Mucosa of gallbladder (tissue), 1 donor: ENCODE measurements around the gene TCF7L1. TPM values are rescaled to one million over a fixed set of nuclear protein-coding genes. Genes with fewer than 3 reads are reported as not detected.

Experiments
- DNase-seq: peaks from one replicate; pipeline ENCODE4 v3.0.0-alpha.2; 2020; ENCODE audit warnings: low spot score
- total RNA-seq: library from RNA; stranded (reverse); gene quantifications from one replicate; pipeline ENCODE4 v1.2.1, GENCODE V29; 2021
- donor health status: DM: no; HTN: no; CAD: no.

TCF7L1 gene
- total RNA-seq, 1 donor from 2014 or later: 7.6 TPM

DNA sequence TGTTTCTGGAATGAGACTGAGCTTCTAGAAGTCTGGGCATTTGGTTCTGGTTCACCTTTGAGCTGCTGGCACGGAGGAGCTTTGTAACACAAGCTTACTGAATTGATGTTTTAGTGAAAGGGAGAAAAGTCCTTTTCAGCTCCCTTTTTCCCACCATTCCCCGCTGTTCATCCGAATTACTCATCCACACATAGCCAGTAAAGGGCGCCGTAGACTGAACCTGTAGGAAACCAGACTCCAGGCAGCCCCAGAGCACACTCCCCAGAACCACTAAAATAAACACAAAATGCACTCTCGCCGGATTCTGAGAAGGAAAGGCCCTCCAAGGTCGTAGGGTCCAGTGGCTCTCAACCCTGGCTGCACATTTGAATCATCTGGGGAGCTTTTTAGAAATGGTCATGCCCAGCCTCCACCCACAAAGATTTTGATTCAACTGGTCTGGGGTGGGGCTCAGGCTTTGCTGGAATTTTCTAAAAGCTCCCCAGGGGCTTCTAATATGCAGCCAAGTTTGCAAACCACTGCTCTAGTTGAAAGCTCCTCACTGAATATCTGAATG lies 29.6 kb downstream of the TCF7L1 start:
- no peak for DNase-seq

DNA sequence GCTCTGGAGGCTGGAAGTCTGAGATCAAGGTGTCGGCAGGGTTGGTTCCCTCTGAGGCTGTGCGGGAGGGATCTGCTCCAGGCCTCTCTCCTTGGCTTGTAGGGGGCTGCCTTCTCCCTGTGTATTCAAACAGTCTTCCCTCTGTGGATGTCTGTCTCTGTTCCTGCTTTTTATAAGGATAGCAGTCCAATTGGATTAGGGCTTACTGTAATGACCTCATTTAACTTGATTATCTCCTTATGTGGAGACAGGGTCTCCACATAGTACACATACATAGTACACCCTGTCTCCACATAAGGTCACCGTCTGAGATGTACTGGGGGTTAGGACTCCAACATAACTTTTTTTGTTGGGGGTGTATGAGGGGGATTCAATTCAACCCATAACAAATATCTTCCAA lies 30.5 kb downstream of the TCF7L1 start:
- DNase-seq: no peak

DNA sequence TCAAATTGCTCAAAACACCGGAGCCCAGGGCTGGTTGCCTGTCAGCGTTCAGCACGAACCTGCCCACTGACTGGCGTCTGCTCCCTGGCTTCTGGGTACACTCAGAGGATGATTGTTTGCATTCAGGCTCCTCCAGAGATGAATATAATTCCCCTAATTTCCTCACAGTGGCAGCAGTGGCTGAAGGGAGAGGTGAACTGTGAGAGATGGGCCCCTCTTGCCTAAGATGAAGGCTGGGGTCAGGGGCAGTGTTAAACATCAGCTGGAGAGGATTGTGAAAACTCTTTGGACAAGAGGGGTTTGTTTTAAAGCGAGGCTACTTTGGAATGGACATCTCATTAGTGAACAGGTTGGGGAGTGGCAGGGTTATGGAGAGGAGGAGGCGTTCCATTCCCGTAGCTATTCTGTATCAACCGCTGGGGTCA lies 31.0 kb downstream of the TCF7L1 start:
- no peak for DNase-seq

DNA sequence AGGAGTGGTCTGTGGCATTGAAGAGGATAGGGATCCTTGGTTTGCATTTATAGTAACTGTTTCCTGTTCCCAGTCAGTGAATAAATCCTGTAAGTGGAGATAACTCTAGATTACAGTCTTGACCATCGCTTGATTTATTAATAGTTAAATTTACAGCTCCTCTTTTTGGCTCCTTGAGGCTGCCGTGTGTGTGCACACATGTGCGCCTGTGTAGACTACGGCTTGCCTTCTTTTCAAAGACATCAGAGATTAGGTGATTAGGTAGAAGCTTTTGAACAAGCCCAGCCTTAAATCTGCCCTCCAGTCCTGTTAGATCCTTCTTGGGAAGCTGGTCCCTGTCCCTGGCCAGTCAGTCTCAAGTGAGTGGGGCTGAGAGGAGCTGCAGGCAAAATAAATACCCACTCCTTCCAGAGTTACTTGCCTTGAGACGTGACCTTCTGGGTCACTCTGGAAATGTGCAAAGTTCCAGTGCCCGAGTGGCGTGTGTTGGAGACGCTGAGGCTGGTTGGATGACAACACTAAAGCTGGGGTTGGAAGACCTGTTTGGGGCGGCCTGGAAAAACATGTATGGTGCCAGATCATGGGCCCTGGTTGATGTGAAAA lies 32.0 kb downstream of the TCF7L1 start:
- no peak for DNase-seq

DNA sequence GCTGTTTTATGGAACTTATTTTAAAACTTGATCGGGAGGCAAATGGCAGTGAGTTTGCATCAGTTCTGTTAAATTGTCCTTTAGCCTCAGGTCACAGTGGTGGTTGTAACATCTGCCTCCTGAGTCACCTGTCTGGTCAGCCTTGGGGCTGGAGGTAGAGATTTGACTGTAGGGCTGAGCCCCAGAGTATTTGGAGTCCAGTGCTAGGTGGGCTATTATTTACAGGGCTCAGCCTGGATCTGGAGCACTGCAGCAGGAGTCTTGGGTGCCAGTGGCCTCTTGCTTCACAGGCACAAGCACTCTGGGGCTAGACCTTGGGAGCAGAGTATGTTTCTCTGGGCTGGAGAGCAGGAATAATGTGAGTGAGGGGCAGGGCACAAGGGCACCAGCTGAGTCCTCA lies 32.8 kb downstream of the TCF7L1 start:
- no peak for DNase-seq

DNA sequence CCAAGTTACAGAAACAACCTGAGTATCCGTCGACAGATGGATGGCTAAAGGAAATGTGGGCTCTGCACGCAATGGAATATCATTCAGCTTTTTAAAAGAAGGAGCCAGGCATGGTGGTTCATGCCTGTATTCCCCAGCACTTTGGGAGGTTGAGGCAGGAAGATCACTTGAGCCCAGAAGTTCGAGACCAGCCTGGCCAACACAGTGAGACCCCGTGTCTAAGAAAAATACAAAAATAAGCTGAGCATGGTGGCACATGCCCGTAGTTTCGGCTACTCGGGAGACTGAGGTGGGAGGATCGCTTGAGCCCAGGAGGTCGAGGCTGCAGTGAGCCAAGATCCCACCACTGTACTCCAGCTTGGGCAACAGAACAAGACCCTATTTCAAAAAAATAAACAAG lies 34.3 kb downstream of the TCF7L1 start:
- DNase-seq: no peak

DNA sequence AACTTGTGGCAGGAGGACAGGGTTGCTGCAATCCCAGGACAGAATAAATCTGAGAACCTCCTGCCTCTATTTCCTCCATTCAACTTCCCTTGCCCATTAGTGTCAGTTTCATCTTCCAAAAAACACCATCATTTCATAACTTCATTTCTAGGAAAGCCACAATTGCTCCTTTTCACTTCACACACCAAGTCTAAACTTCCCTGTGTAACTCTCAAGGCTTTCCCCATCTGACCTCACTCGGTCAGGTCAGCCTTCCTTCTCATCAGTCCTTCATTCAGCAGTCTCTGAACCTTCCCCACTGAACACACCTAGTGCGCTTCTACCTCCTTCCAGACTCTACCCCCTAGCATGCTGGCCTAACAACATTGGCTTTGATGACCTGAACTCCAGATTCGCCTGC lies 35.8 kb downstream of the TCF7L1 start:
- DNase-seq: no peak

- no peak for DNase-seq
Measured at GRCh38 chr2:85169581-85169980, 36.4 kb downstream of the TCF7L1 start.

GRCh38 chr2:85170938-85171475 lies 37.8 kb downstream of the TCF7L1 start:
- DNase-seq: no peak

DNA sequence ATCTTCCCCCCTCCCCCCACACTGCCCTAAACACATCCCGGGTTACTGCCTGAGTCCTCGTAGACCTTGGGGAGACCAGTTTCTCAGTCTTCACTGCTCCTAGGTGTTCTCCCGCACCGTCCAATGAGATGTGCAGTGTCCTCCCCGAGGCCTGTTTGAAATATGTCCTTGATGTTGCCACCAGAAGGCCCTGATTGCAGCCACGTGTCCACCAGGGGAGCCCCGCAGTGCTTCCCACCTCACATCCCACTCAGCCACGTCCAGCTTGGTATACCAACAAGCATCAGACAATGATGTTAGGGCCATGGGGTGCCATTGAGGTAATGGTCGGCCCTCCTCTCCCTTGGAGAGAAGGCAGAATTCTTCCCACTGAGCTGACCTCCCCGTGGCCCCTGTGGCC lies 38.7 kb downstream of the TCF7L1 start:
- DNase-seq: no peak

DNA sequence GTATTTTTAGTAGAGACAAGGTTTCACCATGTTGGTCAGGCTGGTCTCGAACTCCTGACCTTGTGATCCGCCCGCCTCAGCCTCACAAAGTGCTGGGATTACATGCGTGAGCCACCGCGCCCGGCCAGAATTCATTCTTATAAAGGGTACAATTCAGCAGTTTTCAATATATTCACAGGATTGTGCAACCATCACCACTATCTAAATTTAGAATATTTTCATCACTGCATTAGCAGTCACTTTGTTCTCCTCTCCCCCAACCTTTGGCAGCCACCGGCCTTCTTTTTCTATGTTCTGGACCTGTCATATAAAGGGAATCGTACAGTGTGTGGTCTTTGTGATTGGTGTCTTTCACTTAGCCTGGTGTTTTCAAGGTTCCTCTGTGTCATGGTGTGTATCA lies 40.7 kb downstream of the TCF7L1 start:
- no peak for DNase-seq

DNA sequence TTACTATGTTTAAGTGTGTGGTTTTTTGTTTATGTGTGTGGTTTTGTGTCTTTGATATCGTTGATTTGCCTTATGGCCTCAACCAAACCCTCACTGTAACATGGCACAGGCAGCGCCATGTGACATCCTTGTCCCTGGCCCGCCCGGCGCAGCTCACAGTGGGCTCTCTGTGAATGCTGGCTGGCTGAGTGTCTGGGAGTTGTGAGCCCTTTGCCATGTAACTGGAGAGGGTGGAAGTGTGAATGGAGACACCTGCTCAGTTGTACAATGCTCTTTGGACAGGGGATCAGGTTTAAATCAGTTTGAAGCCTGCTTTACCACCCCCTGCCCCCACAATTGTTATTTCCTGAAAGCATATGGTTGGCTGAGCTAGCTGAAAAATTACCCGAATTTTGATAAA lies 41.8 kb downstream of the TCF7L1 start:
- no peak for DNase-seq

DNA sequence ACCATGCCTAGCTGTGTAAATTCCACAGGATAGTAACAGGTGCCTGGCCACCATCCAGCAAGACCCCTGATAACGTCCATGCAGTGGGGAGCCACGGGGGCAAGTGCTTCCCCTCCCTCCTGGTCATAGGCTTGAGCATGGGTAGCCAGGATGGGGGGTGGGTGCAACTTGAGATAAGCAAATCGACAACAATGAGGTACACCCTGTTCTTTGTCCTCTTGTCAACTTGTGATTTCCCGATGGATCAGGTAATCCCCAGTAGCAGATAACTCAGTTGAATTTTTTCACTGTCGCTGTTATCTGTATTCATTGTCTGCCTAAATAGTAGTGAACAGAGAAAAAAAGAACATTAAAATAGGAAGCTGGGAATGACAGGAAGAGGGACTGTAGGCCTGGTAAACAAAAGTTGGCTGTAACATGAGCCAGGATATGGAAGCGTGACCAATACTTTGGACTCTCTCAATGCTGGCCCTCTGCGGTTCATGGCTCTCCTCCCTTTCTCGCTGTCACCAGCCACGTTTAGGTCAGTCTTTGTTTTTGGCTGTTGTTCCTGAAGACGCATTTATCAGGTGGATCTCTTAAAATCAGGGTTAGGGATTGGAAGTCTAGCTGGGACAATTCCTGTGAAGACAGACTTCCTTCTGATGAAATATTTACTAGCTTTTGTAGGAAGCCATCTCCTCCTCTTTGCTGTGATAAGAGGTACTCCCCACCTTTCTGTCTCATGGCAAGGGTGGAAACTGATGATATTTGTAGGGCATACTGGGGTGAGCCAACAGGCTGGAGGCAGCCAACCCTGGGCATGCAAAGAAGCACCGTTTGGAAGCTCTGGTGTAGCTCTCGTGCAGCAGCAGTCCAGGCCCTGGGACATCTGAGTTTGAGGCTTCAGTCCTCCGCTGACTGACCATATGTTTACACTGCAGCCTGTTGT lies 42.4 kb downstream of the TCF7L1 start:
- peak; percentile 16 for DNase-seq

DNA sequence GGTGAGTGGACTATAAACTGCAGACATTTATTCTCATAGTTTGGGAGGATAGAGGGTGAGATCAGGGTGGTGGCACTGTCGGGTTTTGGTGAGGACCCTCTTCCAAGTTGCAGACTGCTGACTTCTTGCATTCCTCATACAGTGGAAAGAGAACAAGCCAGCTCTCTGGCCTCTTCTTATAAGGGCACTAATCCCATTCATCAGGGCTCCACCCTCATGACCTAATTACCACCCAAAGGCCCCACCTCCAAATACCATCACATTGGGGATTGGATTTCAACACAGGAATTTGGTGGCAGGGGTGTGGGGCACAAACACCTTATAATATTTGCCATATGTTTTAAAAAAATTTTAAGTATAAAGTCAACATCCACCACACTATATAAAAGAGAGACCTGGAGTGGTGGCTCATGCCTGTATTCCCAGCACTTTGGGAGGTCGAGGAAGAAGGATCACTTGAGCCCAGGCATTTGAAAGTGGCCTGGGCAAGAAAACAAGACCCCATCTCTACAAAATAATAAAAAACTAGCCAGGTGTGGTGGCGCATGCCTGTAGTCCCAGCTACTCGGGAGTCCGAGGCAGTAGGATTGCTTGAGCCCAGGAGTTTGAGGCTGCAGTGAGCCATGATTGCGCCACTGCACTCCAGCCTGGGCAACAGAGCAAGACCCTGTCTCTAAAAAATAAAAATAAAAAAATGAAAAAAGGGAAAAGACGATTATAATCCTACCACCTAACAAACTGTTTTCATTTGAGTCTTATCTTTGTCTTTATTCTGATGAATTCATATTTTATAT lies 44.0 kb downstream of the TCF7L1 start:
- no peak for DNase-seq

- no peak for DNase-seq
Measured at GRCh38 chr2:85178154-85178553, 45.0 kb downstream of the TCF7L1 start.

DNA sequence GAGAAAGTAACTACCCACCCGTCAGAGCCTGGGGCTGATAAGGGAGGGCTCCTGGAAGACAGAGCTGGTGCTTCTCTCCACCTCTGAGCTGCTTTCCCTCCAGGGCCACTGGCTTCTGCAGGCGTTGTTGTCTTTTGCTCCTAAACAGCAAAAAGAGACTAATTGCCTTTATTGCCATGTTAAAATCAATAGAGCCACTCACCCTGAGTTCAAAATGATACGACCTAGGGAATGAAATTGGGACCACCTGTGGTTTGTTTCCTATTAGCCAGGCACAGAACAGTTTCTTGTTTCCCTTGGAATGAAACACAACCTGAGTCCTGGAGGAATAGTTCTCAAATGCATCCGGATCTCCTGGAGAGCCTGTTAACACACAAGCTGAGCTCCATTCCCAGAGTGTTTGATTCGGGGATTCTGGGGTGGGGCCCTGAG lies 45.8 kb downstream of the TCF7L1 start:
- no peak for DNase-seq

DNA sequence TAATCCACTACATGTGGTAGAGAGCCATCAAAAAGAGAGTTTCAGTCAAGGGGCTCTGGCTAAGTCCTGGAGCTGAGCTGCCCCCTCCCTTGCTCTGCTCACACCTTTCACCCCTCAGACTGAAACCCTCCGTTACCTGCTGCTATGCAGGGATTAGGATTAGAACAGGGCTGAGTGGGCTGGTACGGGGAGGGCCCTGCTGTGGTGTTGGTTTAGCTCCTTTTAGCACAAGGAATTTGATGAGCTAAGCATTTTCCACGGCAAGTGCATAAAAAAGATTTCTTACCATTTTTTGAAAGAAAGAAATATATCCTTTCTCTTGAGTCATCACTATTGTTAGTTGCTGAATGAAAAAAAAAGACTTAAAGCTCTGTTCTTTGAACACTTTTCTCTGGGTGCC lies 46.3 kb downstream of the TCF7L1 start:
- DNase-seq: no peak

DNA sequence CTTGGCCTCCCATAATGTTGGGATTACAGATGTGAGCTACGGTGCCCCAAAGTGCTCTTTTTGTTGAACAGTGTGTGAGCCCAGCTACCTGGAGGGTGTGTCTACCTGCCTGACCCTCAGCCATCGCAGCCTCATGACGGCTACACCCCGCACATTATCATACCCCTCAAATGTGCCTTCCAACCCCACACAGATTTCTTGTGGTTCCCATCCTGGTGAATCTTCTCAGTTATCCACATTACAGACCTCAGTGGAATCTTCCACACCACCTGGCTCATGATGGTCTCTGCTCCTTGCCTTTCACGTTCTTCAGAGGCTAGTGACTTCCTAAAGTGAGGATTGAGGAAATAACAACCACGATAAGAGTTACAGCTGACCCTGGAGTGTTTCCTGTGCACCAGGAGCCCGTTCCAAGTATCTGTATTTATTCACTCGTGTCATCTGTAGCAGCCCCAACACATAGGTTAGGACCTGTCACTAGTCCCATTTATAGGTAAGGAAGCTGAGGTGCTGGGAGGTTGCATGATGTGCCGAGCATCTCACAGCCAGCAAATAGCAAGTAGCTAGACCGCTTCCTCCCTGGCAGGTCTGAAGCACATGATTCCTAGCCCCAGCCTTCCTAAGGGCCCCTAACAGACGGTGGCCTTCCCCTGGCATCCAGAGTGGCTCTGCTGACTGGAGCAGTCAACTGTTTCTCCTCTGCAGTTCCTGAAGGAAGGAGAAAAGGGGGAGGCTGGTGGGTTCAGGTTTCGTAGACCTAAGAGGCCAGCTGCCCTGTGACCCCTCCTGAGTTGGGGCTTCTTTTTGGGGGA lies 47.3 kb downstream of the TCF7L1 start:
- no peak for DNase-seq

DNA sequence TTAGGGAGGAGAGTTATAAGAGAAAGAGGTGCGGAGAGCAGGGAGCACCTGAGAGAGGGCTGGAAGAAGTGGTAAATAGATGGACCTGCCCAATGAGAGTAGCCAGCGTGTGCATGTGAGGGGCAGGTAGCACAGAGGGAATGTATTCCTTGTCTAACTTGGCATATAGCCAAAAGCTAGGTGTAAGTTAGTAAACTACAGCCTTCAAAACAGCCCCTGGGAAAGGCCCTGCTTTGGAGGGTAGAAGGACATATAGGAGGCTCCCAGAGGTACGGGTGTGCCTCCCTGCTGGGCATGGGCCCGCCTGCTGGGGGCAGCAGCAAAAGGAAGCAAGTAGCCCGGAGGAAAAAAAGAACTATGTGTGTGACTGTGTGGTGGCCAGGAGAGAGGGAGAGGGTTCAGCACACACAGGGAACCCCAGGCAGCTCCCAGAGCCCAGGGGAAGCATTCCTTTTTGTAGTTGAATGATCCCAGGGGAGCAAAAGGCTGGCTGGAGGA lies 48.0 kb downstream of the TCF7L1 start:
- DNase-seq: no peak

GRCh38 chr2:85181844-85182456 lies 48.8 kb downstream of the TCF7L1 start:
- DNase-seq: no peak
